Left kidney (tissue), 2 donors: ENCODE data around the gene XYLB. TPM values are rescaled to one million over a fixed set of nuclear protein-coding genes. Genes with fewer than 3 reads are reported as not detected.

Experiments used
- DNase-seq: peaks from one replicate; pipeline ENCODE4 v3.0.0-alpha.2; 2013
- polyA plus RNA-seq: library from polyadenylated mRNA; unstranded; fragments of 120-200 nt; gene quantifications from one replicate; pipeline ENCODE4 v1.2.1, GENCODE V29; 2013; ENCODE audit not compliant: insufficient read length

The XYLB gene
- polyA plus RNA-seq, 1 donor, result 16.1 TPM

GRCh38 chr3:38362825-38363224 is 16.2 kb downstream of the XYLB start:
- DNase-seq, result no peak

DNA sequence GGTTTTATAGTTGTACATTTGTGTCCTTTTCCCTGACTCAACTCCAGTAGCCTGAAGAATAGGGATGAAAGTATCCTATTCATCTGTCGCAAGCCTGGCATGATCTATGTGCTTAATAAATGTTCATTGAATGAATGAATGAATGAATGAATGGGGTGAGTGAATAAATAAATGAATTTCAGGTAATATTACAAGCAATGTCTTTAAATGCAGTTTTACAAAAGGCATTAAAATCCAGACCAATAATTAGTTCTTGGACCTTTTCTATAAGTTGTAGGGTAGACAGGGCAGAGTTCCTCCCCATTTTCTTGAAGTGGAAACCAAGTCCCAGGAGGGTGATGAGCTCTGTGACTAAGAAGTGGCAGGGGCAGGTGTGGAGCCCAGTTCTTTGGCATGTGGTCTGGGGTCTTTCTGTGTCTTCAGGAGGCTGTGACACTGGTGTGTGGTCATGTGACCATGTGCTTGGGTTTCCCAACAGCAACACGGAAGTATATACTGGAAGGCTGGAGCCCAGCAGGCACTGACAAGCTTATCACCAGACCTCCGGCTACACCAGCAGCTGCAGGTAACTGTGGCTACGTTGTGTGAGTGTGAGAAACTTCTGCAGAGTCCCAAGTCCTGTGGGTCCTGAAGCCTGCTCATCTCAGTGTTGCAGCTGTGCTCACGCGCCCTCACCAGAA is 18.3 kb downstream of the XYLB start:
- no peak for DNase-seq

DNA sequence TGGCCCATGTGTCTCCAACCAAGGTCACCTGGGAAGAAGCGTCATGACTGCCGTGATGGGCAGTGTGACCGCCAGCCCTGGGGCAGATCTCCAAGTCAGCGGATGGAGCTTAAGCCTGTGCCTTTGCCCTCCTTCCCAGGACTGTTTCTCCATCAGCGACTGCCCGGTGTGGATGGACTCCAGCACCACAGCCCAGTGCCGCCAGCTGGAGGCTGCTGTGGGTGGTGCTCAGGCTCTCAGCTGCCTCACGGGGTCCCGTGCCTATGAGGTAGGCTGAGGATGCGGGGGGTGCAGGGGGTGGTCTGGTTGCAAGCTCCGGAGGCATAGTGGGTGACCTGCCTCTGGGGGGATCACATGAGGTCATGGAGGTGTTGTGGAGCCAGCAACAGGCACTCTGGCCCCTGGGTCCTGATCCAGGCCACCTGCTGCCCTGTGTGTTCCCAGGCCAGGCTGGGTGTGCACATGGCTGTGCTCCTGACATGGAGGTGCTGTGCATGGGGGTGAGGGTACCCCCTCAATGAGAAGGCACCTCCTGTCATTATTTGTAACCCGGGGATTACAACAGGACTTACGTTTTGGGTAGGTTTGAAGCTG is 19.0 kb downstream of the XYLB start:
- no peak for DNase-seq

- no peak for DNase-seq
Observed at GRCh38 chr3:38366082-38366481, 19.5 kb downstream of the XYLB start.

DNA sequence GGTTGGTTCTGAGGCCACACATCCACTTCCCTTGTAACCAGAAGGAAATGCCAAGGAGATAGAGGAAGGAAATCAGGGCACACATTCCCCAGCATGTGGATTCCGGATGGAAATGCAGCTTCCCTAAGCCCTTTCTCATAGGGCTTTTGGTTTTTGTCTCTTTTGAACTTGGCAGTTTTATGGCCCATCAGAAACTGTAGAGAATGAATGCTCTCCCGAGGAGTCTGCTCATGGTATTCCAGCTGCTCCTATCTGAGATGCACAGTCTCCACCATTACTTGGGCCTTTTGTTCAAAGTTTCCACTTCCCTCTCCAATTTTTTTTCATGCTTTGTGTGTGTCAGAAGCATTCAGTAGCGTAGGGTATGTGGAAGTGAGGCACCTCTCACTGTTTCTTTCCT is 21.2 kb downstream of the XYLB start:
- DNase-seq, result peak; percentile 17

GRCh38 chr3:38368238-38368637 is 21.7 kb downstream of the XYLB start:
- DNase-seq, result no peak

DNA sequence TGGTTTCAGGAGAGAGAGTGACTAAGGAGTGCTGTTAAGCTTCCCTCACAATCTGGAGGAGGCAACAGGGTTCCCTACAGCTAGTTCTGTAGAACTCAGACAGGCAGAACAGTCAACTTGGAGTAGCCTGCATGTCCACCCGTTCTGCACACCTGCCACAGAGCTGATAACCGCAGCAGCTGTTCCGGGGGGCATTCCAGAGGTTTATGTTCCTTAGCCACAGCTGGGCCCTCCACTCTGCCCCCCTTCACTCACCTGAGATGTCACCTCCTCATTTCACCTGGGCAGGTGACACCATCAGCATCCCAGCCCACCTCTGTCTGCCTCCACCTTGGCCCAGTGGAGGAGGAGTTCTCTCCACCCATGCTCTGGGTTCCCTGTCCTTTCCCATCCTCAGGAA is 22.6 kb downstream of the XYLB start:
- no peak for DNase-seq

DNA sequence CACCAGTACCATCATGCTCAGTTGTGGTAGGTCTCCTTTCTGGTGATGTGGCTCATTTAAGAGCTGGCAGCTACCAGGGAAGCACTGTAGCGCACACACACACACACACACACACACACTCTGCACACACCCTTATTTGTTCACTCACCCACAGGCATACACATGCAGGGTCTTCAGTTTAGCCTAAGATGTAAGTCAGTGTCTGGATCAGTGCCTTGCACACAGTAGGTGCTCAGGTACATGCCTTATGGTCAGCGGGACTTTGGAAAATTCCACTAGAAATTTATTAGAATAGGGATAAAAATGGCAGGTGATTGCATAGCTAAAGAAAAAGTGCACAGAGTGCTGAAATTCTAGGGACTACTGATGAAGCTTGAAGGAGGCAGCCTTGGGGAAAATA is 23.6 kb downstream of the XYLB start:
- no peak for DNase-seq

DNA sequence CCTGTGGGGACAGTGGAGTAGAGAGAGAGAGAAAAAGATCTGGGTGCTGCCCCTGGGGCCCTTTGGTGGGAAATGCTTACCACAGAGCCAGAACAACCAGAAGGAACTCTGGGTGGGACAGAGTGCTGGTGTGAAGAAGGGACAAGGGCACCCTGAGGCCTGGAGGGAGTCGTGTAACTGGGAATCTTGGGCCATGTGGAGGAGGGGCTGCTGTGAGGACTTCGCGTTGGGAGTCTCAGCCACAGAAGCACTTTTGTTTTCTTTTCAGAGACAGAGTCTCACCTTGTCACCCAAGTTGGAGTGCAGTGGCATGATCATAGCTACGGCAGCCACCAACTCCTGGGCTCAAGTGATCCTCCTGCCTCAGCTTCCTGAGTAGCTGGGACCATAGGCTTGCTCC is 24.3 kb downstream of the XYLB start:
- no peak for DNase-seq

DNA sequence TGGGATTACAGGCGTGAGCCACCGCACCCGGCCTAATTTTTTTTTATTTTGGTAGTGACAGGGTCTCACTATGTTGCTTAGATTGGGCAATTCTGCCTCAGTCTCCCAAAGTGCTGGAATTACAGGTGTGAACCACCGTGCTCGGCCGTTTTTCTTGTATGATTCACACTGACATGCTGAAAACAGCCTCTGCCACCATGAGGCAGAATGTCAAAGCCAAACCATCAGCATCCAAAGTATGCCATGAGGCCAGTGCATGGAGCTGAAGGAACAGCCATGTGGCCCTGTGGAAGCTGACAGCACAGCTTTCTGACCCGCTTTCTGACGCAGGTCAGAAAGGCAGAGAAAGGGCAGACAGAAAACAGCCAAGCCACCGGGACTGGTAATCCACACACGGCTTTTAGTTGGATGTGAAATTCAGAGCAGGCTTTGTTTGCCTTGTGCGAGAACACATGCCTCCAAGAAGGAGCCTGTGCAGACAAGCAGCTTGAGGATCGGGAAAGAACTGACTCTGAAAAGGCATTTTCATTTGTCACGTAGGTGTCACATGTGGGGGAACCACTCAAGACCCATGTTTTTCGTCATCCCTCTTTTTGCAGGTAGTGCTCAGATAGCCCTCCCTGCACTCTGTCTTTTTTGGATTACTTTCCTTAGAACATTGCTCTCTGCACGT is 25.1 kb downstream of the XYLB start:
- DNase-seq, result no peak

DNA sequence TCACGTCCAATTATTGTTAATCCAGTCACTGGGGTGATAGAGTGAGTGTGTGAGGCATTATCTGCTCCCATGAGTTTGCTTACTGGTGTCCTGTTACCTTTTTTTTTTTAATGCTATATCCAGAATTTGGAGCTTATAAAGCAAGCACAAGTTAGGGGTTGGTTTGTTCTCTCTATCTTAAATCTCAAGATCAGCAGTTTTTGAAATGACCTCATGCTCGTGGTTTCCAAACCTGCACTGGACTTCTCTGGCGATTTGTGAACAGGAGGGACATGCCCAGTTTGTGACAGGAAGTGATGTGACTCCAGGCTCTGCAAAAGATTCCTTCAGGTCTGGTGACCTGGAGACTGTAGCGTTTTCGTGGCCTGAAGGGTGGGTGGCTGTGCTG is 25.6 kb downstream of the XYLB start:
- DNase-seq, result no peak

DNA sequence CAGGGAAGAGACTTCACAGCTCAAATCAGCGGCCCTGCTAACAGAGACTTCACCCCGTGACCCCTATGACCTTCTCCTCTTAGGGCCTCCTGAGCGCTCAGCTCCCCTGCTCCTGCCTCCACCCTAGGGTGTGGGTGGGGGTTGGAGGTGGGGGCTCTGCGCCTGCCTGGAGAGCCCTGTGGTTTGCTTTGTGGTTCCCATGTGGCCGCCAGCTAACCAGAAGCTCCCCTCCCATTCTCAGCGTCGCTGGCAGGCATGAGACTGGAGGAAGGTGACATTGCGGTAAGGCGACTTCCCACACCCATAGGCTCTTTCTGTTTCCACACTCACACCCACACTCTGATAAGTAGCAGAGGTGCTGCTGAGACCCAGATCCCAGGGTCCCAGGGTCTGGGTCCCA is 27.6 kb downstream of the XYLB start:
- DNase-seq, result no peak

DNA sequence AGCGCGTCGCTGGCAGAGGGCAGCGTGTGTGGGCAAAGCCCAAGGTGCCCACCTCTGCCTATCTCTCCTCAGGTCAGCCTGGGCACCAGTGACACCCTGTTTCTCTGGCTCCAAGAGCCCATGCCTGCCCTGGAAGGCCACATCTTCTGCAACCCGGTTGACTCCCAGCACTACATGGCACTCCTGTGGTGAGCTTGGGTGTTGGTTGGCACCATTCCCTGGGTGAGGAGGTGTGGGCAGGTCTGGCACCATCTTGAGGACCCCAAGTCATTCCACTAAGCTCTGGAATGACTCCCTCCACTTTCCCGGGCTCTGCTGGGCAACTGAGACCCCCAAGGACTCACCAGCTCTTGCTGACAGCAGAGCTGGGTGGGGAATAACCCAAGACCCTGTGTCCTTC is 28.5 kb downstream of the XYLB start:
- no peak for DNase-seq

DNA sequence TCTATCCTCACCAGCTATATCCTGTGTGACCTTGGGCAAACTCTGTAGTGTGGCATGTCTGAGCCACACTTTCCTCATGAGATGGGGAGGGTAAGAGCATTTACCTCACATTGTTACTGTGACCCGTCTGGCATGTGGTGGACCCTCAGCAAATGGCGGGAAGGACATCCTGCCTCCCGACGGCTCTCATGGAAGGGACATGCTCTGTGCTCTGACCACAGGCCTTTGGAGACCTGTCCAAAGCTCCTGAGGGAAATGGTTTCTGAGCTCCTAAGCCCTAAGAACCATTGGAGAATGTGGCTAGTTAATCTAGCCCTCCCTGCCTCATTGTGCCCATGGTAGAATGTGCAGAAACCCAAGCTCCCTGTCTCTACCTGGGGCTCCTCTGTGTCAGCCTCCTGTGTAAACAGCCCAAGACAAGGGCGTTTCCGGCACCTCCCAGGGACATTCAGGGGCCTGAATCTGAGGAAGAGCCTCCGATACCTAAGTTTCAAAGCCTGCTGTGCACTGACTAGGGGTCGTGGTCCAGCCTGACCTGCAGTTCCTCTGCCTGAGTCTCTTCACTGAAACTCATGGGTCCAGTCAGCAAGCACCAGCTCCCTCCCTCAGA is 29.0 kb downstream of the XYLB start:
- DNase-seq, result no peak

- no peak for DNase-seq
Observed at GRCh38 chr3:38376098-38376816, 29.7 kb downstream of the XYLB start.

- DNase-seq, result no peak
Observed at GRCh38 chr3:38379201-38379770, 32.7 kb downstream of the XYLB start.

GRCh38 chr3:38382506-38383080 is 36.0 kb downstream of the XYLB start:
- no peak for DNase-seq

DNA sequence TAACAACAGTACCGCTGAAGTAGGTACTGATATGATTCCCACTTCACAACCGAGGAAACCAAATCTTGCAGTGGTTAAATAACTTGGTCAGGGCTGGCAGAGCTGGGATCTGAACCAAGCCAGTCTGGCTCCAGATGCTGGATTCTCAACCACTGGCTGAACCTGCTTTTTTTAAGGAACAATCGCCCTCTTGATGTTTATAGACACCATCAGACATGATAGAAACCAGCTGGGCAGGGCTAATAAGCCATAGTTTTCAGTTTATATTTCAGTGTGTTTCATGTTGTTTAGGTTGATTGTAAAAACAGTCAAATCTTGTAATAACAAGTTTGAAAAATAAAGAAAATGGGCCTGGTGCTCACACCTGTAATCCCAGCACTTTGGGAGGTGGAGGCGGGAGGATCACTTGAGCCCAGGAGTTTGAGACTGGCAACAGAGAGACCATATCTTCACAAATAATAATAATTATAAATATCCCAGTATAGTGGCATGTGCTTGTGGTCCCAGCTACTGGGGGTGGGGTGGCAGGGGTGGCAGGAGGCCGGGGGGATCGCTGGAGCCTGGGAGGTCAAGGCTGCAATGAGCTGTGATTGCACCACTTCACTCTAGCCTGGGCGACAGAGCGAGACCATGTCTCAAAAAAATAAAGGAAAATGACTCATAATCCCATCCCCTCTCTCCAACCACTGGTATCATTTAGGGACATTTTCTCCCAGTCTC is 36.7 kb downstream of the XYLB start:
- no peak for DNase-seq

GRCh38 chr3:38386992-38387750 is 40.6 kb downstream of the XYLB start:
- no peak for DNase-seq

GRCh38 chr3:38387862-38388261 is 41.3 kb downstream of the XYLB start:
- no peak for DNase-seq
